ENCODE results near the gene RGMB. TPM values are rescaled to one million over a fixed set of nuclear protein-coding genes. Genes with fewer than 3 reads are reported as not detected.

Gene RGMB
- polyA plus RNA-seq, 1 donor from 2014 or later, result 5.2 TPM

DNA sequence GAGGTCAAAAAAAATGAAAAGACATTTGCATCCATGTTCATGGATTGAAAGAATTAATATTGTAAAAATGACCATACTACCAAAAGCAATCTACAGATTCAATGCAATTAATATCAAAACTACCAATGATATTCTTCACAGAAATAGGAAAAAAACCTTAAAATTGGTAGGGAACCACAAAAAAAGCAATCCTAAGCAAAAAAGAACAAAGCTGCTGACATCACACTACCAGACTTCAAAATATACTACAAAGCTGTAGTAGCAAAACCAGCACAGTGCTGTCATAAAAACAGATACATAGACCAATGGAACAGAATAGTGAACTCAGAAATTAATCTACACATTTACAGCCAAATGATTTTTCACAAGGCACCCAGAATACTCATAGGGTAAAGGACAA lies 34.3 kb downstream of the RGMB start:
- H3K27me3 Mint-ChIP-seq, result no peaks in the 10 kb centered on the region
- H3K9me3 Mint-ChIP-seq, result peaks cover 5 to 29% (median 13%) of the 10 kb centered on the region in 3 donors
- H3K4me1 Mint-ChIP-seq, result no peaks in the 10 kb centered on the region
- no peak overlapping the region for H3K27ac Mint-ChIP-seq
- peaks cover 2% of the 10 kb centered on the region for H3K36me3 Mint-ChIP-seq
- H3K4me3 Mint-ChIP-seq, result no peak overlapping the region

DNA sequence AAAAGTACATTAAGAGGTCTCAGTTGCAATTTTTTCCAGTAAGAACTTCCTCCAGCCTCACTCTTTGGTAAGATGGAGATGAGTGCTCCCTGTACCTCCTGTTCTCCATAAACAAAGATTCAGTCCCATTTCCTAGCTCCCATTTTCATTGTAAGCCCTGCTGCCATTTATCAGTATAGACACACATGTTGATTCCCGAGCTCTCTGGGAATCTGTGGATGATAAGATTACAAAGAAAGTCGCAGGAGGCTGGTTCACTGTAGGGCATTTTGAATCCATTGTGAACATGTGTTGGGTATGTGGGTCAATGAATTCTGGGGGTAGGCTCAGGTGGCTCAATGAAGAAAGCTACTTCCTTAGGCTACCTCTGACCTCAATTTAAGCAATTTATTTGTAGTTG lies 36.7 kb downstream of the RGMB start:
- H3K36me3 Mint-ChIP-seq, result peaks cover 2% of the 10 kb centered on the region
- H3K9me3 Mint-ChIP-seq, result peaks cover 5 to 26% (median 12%) of the 10 kb centered on the region in 3 donors
- H3K4me3 Mint-ChIP-seq, result no peak overlapping the region
- peaks cover 2% of the 10 kb centered on the region for H3K27me3 Mint-ChIP-seq
- no peaks in the 10 kb centered on the region for H3K4me1 Mint-ChIP-seq
- H3K27ac Mint-ChIP-seq, result no peak overlapping the region

DNA sequence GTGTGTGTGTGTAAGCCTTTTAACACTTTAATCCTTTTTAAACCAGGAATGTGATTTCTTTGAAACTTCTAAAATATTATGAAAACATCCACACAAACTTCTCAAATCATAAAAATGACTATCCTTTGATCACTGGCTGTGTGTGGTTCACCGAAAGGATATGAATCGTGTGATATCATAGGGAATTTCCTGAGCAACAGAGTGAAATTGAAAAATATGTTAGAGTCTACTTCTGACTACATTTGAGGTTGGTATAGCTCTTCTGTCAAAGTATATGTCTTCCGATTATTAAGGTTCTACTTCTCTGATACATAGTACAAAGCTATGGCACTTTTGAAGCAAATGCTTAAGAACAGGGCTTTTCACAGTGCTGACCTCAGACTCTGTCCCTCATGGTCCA lies 40.3 kb downstream of the RGMB start:
- Mint-ChIP-seq H3K27ac (no peak overlapping the region), H3K4me1 (no peaks in the 10 kb centered on the region), H3K27me3 (peaks cover 2% of the 10 kb centered on the region), H3K36me3 (no peaks in the 10 kb centered on the region), H3K9me3 (peaks cover 0 to 1% (median 1%) of the 10 kb centered on the region in 3 donors), H3K4me3 (no peak overlapping the region)

DNA sequence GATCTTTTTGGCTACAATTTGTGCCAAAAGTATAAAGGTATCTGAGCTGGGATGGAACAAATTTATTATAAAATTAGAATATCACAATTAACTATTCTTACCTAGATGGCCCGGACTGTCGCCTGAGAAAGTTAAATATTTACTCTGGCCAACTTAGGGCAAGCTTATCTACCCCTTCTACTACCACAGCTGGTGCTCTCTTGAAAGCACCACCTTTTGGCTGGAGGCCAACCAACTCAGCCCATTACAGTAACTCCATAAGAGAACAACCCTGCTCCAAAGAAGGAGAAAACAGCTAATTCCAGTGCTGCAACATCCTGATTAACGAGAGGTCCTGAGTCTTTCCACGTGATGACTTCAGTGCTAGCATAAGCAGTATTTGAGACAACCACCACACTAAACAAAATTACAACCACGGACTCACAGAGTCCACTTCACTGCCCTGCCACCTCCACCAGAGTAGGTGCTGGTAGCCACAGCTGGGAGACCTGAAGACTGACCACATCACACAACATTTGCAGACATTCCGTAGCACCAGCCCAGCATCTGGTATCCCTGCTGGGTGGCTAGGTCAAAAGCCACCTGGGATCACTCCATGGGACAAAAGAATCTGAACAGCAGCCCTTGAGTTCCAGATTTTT lies 43.2 kb downstream of the RGMB start:
- no peak overlapping the region for H3K4me3 Mint-ChIP-seq
- peaks cover 2% of the 10 kb centered on the region for H3K27me3 Mint-ChIP-seq
- H3K9me3 Mint-ChIP-seq, result peaks cover 0 to 3% (median 2%) of the 10 kb centered on the region in 3 donors
- H3K27ac Mint-ChIP-seq, result no peak overlapping the region
- H3K4me1 Mint-ChIP-seq, result no peaks in the 10 kb centered on the region
- H3K36me3 Mint-ChIP-seq, result no peaks in the 10 kb centered on the region

DNA sequence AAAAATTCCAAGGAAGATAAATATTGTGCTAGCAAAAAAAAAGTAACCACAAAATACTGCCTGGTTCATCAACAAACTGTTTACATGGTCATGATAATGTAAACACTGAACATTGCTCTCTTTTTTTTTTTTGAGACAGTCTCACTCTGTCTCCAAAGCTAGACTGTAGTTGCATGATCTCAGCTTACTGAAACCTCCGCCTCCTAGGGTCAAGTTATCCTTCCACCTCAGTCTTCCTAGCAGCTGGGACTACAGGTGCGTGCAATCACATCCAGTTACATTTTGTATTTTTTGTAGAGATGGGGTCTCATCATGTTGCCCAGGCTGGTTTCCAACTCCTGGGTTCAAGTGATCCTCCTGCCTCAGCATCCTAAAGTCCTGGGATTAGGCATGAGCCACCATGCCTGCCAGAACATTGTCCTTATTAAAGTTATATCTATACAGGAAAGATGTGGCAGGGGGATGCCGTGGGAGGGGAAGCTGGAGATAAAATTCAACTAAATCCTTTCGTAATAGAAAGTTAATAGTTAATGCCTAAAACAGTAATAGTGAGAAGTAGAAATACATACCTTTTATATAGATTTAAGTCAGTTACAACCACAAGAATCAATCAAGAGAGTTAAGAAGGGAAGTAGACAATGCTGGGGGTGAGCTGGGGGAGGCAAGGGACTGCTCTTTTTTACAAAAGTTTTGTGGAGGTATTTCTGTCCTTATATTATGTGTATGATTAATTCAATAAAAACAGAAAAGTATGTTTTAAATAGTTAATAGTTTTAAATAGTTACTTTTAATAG lies 52.3 kb downstream of the RGMB start:
- H3K4me1 Mint-ChIP-seq, result no peaks in the 10 kb centered on the region
- no peaks in the 10 kb centered on the region for H3K36me3 Mint-ChIP-seq
- H3K9me3 Mint-ChIP-seq, result peaks cover 0 to 2% (median 0%) of the 10 kb centered on the region in 3 donors
- H3K27me3 Mint-ChIP-seq, result no peaks in the 10 kb centered on the region
- no peak overlapping the region for H3K27ac Mint-ChIP-seq
- H3K4me3 Mint-ChIP-seq, result no peak overlapping the region

DNA sequence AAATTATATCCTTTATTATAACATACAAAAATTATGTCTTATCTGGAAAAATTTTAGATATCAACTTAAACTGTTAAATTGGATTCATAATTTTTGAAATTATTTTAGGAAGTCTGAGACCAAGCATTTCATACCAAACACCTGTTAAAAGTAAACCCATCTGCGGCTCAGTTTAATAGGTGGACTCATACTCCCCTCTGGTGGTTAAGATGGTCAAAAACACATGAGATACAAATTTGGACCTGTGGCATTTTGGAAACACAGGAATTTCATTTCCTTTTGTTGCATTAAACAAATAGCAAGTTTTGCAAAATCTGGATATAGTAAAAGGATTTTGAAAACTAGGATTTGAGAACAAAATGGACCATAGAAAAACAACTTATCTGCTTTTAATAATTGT lies 53.7 kb downstream of the RGMB start:
- Mint-ChIP-seq H3K4me1 (no peaks in the 10 kb centered on the region), H3K36me3 (peaks cover 2% of the 10 kb centered on the region), H3K4me3 (no peak overlapping the region), H3K27ac (no peak overlapping the region), H3K9me3 (no peaks in the 10 kb centered on the region), H3K27me3 (no peaks in the 10 kb centered on the region)

DNA sequence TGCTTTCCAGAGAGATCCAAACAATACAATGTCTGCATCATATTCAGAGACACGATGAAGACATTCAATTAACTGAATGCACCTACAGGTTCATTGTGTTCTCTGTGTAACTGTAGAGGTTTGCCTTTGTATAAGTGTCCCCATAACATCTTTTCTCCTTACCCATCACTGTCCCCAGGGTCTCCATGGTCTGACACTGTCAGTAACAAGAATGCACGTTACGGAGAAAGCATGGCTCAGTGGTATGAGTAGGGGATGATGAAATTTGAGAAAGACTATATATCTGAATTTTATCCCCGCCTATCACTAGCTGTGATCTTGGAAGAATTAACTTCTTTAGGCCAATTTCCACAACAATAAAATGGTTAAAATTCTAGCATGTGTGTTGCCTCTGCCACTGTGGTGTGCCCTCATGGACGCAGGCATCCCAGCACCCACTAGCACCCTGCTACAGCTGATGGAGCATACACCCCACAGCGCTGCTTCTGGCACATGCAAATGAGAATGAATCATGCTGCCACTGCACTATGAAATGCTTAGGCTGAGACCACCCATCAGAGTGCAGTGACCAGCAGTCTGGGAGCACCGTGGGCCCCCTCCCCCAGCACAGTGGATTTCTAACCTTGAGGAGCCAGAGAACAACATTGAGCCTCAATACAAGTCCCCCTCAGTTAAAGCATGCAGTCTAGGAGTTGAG lies 54.3 kb downstream of the RGMB start:
- H3K9me3 Mint-ChIP-seq, result no peaks in the 10 kb centered on the region
- H3K27ac Mint-ChIP-seq, result no peak overlapping the region
- H3K4me1 Mint-ChIP-seq, result no peaks in the 10 kb centered on the region
- H3K36me3 Mint-ChIP-seq, result peaks cover 2% of the 10 kb centered on the region
- no peaks in the 10 kb centered on the region for H3K27me3 Mint-ChIP-seq
- H3K4me3 Mint-ChIP-seq, result no peak overlapping the region

DNA sequence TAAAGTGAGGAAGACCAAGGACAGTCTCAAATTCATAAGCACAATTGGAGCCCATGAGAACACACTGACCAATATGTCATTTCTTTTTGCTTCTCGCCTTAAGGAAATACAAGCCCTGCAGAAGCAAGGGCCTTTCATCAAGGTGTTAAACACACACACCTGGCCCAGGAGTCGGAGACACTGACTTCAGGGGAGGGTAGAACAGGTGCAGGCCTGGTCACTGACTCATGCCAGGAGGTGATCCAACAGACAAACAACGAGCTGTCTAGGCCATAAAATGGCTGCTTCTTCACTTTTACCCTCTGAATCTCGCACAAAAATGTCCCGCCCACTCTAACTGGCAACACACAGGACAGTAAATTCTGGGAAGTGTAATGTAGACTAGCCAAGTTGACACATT lies 62.7 kb downstream of the RGMB start:
- Mint-ChIP-seq H3K4me1 (peaks cover 0 to 4% (median 3%) of the 10 kb centered on the region in 3 donors), H3K27ac (no peak overlapping the region), H3K27me3 (no peaks in the 10 kb centered on the region)

DNA sequence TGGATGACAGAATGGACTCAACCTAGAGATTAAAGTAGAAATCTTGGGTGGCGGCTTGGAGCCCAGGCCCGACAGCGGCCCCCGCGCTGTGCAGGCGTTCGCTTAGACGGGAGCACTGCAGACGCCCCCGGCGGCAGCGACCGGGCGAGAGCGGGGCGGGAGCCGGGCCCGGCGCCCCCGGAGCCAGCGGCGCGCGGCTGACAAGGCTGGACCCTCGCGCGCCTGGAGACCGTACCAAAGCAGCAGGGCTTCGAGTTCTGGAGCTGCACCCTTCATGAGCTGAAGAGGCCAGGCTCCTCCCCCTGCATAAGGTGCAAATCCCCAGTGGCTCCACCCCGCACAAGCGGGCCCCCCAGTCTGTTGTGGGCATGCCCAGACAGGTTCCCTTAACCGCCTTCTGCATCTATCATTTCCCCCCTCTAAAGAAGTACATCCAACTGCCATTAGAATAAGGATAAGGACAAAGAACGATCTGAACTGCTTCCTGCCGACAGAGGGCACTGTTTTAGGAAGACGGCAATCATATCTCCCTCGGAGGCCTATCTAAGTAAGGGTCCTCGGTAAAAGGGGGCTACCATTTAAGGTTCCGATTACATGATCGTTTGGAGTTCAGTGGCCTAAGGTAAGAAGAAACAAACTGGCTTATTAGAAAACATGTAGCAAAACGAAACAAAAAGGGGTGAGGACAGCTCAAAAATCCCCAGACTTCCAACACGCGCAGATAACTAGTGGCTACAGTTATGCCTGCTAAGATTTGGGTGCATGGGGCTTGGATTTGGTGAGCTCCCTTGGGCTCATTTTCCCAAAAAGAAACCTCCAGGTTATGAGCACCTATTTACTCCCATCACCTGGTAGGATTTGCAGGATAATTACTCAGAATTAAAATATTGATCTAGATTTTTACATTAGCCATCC lies 66.3 kb downstream of the RGMB start:
- H3K9me3 Mint-ChIP-seq, result peaks cover 0 to 3% (median 2%) of the 10 kb centered on the region in 3 donors
- H3K4me1 Mint-ChIP-seq, result peaks cover 0 to 4% (median 3%) of the 10 kb centered on the region in 3 donors
- no peaks in the 10 kb centered on the region for H3K27me3 Mint-ChIP-seq
- peak overlapping the region in 3 of 4 donors; percentile 5 to 65 (median 52) for H3K4me3 Mint-ChIP-seq
- no peak overlapping the region for H3K27ac Mint-ChIP-seq
- H3K36me3 Mint-ChIP-seq, result peaks cover 5% of the 10 kb centered on the region

More for the DNA sequence above, 62.7 kb downstream of the RGMB start:
- H3K36me3 Mint-ChIP-seq, result peaks cover 5% of the 10 kb centered on the region
- H3K9me3 Mint-ChIP-seq, result no peaks in the 10 kb centered on the region
- no peak overlapping the region for H3K4me3 Mint-ChIP-seq

DNA sequence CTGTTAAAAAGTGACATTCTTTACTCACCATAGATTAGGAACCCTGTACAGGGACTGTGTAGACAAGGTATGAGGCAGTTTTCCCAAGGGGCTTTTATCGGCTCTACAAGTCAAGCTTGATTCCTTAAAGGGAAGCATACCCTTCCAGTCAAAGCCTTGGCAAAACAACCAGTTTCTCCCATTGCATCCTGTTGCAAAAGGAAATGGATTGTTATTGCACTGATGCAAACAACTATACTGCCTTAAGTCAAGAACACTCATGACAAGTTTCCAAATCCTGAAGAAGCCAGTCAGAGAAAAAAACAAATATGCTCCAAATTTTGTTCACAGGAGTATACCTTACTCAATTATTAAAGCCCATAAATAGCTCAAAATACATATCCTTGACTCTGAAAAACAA lies 67.5 kb downstream of the RGMB start:
- no peak overlapping the region for H3K4me3 Mint-ChIP-seq
- no peak overlapping the region for H3K27ac Mint-ChIP-seq
- peaks cover 0 to 4% (median 3%) of the 10 kb centered on the region in 3 donors for H3K4me1 Mint-ChIP-seq
- peaks cover 2 to 3% (median 3%) of the 10 kb centered on the region in 3 donors for H3K9me3 Mint-ChIP-seq
- H3K27me3 Mint-ChIP-seq, result no peaks in the 10 kb centered on the region
- peaks cover 6% of the 10 kb centered on the region for H3K36me3 Mint-ChIP-seq

DNA sequence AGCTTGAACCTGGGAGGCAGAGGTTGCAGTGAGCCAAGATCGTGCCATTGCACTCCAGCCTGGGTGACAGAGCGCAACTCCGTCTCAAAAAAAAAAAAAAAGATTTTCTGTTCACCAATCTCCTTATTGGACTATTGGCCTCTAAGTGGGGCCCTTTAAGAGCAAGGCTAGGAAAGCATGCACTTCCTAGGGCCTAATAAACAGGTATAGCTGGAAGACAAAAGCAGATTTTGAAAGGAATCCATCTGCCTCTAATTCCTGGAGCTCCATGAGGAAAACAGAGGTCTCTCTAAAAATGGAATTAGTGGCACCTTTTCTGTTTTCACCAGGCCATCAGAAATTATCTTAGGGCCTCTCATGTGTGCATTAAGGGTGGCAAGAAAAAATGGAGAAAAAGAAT lies 70.0 kb downstream of the RGMB start:
- no peak overlapping the region for H3K4me3 Mint-ChIP-seq
- peaks cover 2 to 3% (median 3%) of the 10 kb centered on the region in 3 donors for H3K9me3 Mint-ChIP-seq
- no peak overlapping the region for H3K27ac Mint-ChIP-seq
- no peaks in the 10 kb centered on the region for H3K27me3 Mint-ChIP-seq
- H3K4me1 Mint-ChIP-seq, result peaks cover 0 to 4% (median 3%) of the 10 kb centered on the region in 3 donors
- peaks cover 5% of the 10 kb centered on the region for H3K36me3 Mint-ChIP-seq

DNA sequence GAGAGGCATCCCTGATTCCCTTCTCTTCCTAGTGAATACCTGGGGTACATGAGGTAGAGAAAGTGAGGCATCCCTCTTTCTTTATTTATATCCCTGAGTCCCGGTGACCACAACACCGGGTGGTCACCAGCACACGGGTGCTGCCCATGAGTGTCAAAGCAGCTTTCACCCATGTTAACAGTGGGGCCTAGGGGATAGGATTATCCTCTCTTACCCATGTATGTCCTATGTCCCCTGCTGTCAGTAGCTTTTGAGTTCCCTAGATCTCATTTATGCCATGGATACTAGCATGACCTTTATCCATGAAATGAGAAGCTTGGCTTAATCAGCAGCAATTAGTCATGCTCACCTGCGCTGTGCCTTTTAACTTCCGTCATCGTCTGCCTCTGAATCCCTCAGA lies 71.4 kb downstream of the RGMB start:
- peaks cover 0 to 2% (median 1%) of the 10 kb centered on the region in 3 donors for H3K4me1 Mint-ChIP-seq
- no peak overlapping the region for H3K4me3 Mint-ChIP-seq
- H3K9me3 Mint-ChIP-seq, result peaks cover 2 to 3% (median 3%) of the 10 kb centered on the region in 3 donors
- peak overlapping the region in 1 of 3 donors; percentile 39 for H3K27ac Mint-ChIP-seq
- H3K27me3 Mint-ChIP-seq, result no peaks in the 10 kb centered on the region
- H3K36me3 Mint-ChIP-seq, result peaks cover 4% of the 10 kb centered on the region

DNA sequence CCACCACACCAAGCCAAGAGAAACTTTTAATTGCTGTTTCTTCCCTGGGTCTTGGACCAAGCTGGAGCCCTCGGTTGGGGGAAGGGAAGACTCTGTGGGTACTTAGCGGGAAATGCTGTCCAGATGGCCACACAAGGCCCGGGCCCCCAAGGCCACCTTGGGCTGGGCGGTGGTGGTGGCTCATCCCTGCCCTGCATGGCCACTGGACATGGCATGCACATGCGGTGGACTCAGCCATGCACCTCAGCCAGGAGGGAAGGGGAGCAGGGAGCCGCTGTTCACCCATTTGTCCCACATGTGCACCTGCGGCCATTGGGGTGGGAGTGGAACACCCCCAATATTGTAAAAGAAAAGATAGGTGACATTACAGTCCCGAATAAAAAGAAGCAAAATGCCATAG lies 72.4 kb downstream of the RGMB start:
- H3K27me3 Mint-ChIP-seq, result no peaks in the 10 kb centered on the region
- no peak overlapping the region for H3K27ac Mint-ChIP-seq
- H3K4me1 Mint-ChIP-seq, result peaks cover 0 to under 1% (median 0%) of the 10 kb centered on the region in 3 donors
- H3K4me3 Mint-ChIP-seq, result no peak overlapping the region
- peaks cover 2 to 3% (median 3%) of the 10 kb centered on the region in 3 donors for H3K9me3 Mint-ChIP-seq
- H3K36me3 Mint-ChIP-seq, result peaks cover 3% of the 10 kb centered on the region
